ENCODE results near the gene RTN4RL1.

DNA sequence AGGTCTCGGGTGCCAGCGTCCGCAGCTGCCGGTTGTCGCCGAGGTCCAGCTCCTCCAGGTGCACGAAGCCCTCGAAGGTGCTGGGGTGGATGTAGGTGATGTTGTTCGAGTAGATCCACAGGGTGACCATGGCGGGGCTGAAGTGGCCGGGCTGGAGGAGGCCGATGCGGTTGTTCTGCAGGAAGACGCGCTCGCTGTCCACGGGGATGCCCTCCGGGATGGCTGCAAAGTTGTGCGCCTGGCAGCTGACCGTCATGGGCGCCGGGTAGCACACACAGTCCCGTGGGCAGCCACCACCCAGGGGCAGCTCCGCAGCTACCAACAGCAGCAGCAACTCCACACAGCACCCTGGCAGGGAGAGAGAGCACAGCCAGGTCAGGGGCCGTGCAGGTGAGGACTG lies 87.7 kb downstream of the RTN4RL1 start:
- TF ChIP-seq, protein P1, sequence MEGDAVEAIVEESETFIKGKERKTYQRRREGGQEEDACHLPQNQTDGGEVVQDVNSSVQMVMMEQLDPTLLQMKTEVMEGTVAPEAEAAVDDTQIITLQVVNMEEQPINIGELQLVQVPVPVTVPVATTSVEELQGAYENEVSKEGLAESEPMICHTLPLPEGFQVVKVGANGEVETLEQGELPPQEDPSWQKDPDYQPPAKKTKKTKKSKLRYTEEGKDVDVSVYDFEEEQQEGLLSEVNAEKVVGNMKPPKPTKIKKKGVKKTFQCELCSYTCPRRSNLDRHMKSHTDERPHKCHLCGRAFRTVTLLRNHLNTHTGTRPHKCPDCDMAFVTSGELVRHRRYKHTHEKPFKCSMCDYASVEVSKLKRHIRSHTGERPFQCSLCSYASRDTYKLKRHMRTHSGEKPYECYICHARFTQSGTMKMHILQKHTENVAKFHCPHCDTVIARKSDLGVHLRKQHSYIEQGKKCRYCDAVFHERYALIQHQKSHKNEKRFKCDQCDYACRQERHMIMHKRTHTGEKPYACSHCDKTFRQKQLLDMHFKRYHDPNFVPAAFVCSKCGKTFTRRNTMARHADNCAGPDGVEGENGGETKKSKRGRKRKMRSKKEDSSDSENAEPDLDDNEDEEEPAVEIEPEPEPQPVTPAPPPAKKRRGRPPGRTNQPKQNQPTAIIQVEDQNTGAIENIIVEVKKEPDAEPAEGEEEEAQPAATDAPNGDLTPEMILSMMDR (conservative IDR thresholded peaks at IDR 0.05; ENCODE audit: low read depth, low read length) = no peak
- TF ChIP-seq MAZ (IDR thresholded peaks at IDR 0.05; ENCODE audit: borderline replicate concordance, low read depth, low read length) (no peak), POLR2A (IDR thresholded peaks at IDR 0.05; ENCODE audit: low read depth, low read length) (no peak), CHD1 (IDR thresholded peaks at IDR 0.05; ENCODE audit: low read depth, low read length) (no peak), MAFK (IDR thresholded peaks at IDR 0.05; ENCODE audit: low read depth, low read length) (no peak), FOS (IDR thresholded peaks at IDR 0.05; ENCODE audit: low read depth, low read length) (no peak), RAD21 (IDR thresholded peaks at IDR 0.05; ENCODE audit: low read length) (no peak), CEBPB (IDR thresholded peaks at IDR 0.05; ENCODE audit: low read depth, low read length) (no peak), BHLHE40 (IDR thresholded peaks at IDR 0.05; ENCODE audit: low read depth, low read length) (no peak), RCOR1 (IDR thresholded peaks at IDR 0.05; ENCODE audit: insufficient replicate concordance, low read length) (no peak)
- TF ChIP-seq, protein P2, sequence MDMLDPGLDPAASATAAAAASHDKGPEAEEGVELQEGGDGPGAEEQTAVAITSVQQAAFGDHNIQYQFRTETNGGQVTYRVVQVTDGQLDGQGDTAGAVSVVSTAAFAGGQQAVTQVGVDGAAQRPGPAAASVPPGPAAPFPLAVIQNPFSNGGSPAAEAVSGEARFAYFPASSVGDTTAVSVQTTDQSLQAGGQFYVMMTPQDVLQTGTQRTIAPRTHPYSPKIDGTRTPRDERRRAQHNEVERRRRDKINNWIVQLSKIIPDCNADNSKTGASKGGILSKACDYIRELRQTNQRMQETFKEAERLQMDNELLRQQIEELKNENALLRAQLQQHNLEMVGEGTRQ (IDR thresholded peaks at IDR 0.05; ENCODE audit: low read depth, low read length) = no peak
